GM19238 (cell line): ENCODE data around the gene PAK6.

Experiments used
- DNase-seq: peaks from one replicate; pipeline ENCODE4 v3.0.0; 2011; ENCODE audit warnings: low spot score; ENCODE audit not compliant: insufficient read length

Gene PAK6

DNA sequence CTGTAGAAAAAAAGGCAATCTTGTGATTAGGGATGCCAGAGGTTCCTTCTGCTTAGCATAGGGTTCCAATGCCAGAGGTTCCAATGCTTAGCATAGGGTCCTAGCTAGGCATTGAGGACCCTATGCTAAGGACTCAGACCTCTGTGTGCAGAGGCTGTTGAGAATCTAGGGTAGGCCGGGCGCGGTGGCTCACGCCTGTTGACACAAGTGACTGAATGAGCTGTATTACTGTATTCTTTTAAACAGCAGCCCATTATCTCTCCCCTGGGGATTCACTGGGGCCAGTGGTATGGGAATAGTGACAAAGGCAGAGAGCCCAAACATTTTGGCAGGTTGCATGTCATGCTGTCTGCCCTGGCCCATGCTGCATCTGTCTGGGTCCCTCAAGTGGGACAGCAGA, 16.2 kb downstream of the PAK6 start:
- DNase-seq, result no peak

DNA sequence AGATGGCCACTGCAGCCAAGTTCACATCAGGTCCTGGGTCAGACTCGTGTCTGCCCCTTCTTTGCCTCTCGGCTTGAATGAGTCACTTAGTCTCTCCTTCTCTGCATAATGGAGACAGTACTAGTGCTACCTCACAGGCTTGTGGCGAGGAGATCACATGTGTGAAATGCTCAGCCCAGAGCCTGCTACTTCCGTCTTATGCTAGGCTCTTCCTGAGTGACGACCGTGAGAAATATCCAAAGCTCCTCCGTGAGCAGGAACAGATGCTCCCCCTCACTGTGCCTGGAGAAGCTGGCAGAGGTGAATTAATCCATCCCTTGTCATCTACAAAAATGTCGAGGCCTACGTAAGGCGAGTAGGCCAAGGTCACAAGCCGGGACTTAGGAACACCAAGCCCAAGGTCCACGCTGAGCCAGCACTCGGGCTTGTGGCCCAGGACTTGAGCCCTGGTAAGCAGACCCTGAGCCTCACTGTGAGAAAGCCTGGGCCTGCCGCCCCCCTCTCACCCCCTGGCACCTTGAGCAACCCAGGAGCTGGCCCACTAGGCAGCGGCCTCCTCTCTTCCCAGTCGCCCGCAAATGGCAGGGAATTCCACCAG, 17.9 kb downstream of the PAK6 start:
- DNase-seq, result no peak

DNA sequence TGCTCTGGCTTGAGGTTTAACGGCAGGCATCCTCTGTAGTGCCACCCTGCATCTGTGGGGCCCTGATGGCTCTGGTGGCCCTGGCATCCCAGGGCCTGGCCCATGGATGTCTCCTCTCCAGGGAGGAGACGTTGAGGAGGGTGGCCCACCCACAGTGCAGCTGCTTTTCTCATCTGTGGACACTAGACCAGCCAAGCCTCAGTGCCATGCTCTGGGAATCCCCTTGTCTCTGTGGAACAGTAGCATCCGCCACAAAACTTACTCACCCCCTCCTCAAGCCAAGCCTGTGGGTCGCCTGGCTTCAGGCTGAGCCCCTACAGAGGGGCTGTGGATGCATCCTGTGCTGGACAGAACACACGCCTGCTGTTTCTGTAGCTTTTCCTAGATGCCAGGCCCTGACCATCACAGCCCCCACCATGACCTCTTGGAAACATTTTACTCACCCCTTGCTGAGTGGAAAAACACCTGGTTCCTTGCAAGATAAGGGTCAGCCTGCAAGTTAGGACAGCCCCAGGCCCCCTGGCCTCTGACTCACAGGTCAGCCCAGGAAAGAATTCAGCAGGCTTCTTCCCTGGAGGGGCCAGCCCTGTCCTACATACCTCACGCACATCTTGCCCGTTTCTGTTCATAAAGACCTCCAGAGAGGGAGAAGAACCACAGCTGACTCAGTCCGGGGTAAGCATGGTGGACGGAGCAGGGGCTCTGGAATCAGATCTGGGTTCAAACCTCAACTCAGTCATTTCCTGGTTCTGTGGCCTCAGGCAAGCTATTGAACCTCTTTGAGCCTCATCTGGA, 19.0 kb downstream of the PAK6 start:
- DNase-seq, result no peak

DNA sequence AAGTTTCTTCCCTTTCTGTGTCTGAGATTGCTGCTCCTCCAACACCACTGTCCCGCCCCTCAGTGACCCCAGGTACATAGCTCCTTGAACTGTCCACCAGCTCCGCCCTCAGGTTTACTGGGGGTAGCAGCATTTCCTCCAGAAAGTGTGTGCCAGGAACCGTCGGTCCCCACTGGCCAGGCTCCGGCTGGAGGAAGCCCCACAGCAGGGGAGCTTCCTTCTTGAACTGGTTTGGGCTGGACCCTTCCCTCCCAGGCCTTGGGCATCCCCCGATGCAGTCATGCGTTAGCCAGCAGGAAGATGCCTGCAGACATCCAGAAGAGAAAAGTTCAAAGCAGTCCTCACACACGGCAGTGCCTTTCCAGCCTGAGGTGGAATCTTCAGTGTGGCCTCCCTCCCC, 19.7 kb downstream of the PAK6 start:
- DNase-seq, result no peak

DNA sequence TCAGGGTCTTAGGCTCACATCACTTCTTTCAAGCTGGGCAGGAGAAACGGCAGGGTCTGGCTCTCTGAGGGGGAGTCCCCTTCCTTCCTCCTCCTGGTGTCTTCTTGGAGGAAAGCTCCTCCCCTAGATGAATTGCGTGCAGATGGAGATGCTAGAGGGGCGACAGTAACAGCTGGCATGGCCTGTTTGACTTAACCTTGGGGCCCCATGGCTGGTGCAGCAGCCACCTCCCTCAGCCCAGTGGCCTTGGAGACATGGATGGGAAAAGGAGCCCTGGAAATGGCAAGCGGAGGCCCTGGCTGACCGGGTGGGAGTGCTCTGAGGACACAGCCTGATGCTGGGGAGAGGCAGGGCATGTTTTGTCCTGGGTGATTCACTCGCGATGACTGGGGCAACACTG, 20.2 kb downstream of the PAK6 start:
- DNase-seq, result no peak

DNA sequence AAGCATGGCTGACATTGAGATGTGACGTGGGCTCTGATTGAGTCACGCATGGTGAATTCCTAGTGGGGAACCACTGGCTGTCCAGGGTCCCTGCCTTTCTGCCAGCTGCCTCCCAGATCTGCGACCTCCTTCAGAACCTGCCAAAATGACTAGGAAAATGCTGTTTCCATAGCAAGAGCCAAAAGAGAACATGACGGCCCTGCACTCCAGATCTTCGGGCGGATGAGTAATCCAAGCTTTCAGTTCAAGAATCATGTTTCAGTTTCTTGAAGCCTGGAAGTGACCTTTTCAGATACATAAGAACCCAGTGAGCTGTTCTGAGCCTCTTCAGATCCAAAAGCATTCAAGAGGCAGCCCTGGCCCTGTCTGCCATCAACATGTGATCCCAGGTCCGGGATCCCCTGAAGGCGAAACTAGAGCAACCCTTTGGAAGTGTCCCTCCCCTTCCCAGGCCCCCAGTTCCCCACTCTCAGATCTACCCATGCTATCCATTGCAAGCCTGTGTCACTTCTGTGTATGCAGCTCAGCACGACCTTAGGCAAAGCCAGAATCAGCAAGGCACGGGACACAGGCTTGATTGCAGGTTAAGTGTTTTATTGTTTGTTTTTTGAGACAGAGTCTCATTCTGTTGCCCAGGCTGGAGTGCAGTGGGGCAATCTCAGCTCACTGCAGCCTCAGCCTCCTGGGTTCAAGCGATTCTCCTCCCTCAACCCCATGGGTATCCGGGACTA, 24.3 kb downstream of the PAK6 start:
- no peak for DNase-seq

DNA sequence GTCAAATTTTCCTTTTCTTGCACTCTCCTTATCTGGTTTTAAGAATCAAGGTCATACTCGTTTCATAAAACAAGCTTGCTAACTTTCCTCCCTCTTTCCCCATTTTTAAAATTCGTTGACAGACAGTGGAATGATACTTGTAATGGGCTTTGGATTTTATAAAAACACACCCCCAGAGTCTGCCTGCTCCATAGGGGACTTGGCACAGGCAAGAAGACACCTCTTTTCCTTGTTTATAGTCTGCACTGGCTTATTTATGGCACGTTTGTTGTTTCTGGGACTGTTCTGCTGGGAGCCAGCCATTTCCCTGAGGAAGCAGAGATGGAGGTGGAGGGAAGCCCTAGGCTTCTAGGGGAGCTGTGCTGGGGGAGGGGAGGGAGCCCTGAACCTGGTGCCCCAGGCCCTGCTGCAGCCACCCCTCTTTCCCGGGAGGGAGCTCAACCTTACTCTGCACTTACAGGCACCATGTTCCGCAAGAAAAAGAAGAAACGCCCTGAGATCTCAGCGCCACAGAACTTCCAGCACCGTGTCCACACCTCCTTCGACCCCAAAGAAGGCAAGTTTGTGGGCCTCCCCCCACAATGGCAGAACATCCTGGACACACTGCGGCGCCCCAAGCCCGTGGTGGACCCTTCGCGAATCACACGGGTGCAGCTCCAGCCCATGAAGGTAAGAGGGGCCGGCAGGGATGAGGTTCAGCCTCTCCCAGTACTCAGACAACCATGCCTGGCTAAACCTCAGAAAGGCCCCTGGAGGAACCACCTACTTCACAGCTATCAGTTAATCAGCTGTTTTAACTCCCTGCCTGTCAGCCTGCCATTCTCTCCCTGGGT, 25.7 kb downstream of the PAK6 start:
- no peak for DNase-seq

DNA sequence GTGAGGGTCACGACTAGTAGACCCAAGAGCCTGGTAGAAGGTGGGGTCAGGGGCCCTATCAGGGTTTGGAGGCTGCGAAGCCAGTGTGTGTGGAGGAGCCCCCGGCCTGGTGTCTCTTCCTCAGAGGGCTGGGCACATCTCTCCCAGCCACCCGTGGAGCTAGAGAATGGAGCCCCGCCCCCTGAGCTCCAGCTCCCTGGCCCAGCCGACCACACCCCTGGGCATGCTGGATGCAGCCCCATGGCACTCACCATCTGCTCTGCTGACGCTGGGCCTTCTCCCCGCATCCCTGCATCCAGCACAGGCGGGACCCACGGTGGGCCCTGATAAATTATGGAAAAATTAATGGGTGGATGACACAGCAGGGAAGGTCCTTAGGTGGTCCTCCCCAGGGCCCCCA, 26.5 kb downstream of the PAK6 start:
- DNase-seq, result no peak

DNA sequence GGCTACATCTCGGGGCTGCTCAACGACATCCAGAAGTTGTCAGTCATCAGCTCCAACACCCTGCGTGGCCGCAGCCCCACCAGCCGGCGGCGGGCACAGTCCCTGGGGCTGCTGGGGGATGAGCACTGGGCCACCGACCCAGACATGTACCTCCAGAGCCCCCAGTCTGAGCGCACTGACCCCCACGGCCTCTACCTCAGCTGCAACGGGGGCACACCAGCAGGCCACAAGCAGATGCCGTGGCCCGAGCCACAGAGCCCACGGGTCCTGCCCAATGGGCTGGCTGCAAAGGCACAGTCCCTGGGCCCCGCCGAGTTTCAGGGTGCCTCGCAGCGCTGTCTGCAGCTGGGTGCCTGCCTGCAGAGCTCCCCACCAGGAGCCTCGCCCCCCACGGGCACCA, 27.0 kb downstream of the PAK6 start:
- DNase-seq, result no peak

DNA sequence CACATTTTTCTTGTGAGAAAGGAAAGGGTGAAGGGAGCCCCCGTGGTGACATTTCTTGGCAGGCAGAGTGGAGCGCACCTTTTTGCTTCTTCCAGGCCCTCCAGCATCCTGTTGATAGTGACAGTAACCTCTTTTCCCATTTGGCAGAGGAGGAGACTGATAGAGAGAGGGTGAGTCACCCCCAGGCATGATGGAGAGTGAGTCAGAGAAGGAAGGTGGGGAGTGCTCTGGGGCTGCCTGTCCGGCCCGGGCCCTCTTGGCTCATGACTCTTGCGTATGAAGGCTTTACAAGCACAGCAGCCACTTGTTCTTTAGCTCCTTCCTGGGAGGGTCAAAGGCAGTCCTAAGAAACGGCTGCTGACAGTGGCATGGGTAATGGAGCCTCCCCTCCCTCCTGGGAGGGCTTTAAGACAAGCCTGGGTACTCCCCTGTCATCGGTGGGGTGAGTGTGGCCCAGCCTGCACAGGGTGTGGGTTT, 28.0 kb downstream of the PAK6 start:
- DNase-seq, result no peak

DNA sequence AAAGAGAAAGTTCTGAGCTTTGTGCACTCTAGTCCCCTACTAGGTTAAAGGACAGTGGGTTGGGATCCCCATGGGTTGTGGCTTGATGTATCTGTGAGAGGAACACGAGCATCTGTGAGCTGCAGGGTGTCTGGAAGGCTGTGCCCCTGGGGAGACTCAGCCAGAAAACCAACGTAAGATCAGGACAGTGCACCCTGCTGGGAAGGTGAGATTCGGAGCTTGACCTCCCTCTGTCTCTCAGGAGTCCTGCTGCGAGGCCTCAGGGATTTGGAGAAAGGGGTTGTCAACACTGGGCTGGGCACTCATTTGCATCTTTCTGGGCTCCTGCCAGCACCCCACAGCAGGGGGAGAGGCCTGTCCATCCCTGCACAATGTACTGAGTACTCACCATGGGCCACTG, 28.8 kb downstream of the PAK6 start:
- no peak for DNase-seq

DNA sequence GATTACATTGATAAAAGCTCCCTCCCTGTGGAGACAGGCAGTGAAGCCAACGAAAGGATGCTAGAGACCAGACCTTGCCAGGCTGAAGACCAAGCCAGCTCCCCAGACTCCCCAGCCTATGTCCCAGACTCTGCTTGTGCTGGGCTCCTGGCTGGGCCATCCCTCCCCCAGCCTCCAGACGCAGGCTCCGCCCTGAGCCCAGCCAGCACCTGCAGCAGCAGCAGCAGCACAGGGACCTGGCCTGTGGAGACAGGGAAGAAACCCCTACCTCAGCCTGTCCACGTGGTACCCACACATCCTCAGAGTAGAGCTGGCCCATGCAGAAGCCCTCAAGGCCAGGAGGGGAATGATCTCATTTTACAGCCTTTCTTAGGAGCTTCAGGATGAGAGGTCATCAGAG, 30.7 kb downstream of the PAK6 start:
- no peak for DNase-seq

DNA sequence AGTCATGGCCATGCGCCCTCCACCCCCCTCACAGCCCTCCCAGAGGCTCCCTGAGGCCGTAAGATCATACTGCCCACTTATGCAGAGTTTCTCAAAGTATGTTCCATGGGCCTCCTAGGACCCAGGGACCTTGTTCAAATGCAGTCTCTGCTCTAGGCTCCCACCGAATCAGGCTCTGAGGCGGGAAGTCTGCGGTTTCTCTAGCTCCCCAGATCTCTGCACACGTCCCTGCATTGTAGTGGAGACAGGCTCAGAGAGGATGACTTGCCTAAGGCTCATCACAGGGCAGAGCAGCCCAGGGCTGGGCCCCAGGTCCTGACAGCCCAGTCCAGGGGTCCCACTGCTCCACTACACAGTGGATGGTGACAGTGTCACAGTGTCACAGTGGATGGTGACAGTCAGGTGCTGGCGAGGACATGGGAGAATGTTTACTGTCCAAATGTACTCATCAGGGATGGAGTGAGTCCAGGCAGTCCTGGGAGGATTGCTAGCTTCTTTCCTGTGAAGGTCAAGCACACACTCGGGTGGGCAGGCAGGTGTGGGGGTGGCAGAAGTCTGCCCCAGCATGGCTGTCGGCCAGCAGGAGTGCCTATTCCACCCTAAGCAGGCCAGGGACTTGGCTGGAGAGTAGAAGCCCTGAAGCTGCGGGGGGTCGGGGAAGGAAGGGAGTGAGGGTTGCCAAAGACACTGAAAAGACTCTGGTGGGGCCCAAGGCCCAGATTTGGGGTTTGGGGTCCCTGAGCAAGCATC, 31.6 kb downstream of the PAK6 start:
- no peak for DNase-seq

DNA sequence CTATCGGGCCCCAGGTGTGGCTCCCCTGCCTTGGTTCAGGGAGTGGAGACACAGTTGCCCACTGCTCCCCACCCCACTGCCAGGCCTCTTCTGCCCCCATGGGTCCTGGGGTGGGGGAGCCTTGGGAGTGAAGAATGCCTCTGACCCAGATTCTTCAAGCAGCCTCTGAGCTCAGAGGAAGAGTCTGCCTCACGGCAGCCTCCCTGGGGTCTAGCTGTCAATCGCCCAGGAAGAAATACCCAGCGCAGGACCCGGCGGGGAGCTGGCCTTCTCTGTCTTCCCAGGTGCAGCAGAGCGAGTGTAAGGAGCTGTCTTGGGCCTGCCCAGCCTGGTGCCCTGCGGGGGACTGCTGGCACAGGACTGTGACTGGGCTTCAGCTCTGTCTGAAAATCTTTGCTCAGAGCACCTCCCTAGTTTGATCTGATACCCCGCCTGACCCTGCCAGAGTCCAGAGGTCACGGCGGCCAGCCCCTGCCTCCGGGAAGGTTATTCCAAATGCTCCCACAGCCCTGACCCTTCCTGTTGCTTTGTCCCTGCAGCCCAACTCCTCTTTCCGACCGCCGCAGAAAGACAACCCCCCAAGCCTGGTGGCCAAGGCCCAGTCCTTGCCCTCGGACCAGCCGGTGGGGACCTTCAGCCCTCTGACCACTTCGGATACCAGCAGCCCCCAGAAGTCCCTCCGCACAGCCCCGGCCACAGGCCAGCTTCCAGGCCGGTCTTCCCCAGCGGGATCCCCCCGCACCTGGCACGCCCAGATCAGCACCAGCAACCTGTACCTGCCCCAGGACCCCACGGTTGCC, 33.0 kb downstream of the PAK6 start:
- no peak for DNase-seq

DNA sequence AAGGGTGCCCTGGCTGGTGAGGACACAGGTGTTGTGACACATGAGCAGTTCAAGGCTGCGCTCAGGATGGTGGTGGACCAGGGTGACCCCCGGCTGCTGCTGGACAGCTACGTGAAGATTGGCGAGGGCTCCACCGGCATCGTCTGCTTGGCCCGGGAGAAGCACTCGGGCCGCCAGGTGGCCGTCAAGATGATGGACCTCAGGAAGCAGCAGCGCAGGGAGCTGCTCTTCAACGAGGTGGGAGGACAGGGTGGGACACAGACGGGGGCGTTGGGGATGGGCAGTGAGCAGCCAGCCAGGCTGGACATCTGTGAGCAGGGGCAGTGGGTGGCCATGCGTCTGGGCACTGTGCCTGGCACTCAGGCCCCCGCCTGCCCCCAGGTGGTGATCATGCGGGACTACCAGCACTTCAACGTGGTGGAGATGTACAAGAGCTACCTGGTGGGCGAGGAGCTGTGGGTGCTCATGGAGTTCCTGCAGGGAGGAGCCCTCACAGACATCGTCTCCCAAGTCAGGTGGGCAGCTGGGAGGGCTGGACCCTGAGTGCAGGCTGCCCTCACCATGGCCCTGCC, 33.7 kb downstream of the PAK6 start:
- no peak for DNase-seq

DNA sequence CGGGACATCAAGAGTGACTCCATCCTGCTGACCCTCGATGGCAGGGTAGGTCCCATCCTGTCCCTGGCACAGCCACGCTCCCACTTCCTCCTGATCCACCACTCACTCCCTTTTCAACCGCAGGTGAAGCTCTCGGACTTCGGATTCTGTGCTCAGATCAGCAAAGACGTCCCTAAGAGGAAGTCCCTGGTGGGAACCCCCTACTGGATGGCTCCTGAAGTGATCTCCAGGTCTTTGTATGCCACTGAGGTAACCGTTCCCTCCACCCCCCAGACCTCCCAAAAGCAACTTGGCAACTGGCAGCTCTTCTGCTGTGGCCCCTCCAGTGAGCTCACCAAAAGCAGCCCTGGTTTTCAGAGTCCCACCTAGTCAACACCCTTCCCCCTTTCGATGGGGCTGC, 34.6 kb downstream of the PAK6 start:
- DNase-seq, result no peak

DNA sequence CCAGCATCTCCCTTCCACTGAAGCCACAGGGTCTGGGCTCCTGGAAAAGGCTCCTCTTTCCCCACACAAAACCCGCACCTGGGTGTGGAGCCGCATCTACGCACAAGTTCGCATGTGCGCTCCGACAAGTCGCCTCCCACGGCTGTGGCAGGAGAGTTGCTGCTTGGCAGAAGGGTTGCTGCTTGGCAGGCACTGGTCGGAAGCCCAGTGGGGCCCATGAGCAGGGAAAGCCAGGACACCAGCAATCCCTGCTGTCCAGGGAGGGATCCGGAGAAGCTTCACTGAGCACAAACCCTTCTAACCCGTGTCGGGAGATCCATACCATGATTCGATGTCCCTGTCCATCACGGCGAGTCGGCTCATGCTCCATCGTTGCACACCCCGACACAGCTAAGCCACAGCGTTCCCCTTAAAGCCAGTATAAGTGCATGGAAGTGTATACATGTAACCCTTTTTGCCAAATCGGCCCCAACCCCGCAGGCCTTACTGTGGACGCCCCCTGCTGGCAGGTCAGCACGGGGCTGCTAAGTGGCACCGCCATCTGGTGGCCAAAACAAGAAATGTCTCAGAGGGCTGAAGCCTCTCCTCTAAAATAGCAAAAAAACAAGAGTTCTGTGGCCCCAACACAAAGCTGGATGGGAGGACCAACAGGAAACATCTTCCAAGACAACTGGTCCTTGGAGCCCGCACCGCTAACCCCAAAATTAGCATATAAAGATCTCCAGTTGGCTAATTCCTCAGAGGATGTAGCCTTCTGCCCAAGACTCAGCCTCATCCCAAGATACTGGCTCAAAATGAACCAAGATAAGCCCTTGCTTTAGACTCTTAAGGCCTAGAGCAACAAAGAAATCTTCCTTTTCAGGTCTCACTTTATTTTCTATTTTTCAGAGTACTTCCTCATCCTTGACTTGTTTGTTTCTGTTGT, 35.7 kb downstream of the PAK6 start:
- DNase-seq, result peak; percentile 79

DNA sequence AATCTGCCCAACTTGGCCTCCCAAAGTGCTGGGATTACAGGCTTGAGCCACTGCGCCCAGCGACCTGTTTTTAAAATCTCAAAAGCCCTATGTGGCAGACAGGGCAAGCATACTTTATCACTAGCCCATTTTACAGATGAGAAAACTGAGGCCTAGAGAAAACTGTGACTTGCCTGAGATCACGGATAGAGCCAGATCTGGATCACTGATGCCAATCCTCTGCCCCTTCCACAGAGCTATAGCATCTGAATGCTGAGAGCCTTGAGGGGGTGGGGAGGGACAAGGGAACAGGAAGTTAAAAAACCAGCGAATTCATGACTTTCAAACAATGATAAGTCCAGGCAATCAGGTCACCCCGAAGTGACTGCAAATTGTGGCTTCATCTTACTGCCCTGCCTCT, 36.7 kb downstream of the PAK6 start:
- DNase-seq, result no peak

DNA sequence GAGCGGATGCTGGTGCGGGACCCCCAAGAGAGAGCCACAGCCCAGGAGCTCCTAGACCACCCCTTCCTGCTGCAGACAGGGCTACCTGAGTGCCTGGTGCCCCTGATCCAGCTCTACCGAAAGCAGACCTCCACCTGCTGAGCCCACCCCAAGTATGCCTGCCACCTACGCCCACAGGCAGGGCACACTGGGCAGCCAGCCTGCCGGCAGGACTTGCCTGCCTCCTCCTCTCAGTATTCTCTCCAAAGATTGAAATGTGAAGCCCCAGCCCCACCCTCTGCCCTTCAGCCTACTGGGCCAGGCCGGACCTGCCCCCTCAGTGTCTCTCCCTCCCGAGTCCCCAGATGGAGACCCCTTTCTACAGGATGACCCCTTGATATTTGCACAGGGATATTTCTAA, 37.1 kb downstream of the PAK6 start:
- no peak for DNase-seq
